T-cell (primary cell): ENCODE results near the gene CDH13. TPM values are rescaled to one million over a fixed set of nuclear protein-coding genes. Genes with fewer than 3 reads are reported as not detected.

ENCODE experiments used
- ATAC-seq, 4 experiments: fragments of 200-7000 bp in 3 of 4; fragments of 150-1000 bp in 1 of 4; cut with Tn5 transposase; replicated peaks in 1 of 4; 1 replicate in 3 of 4; 2 replicates in 1 of 4; pipeline ENCODE4 v1.10.0; 2021; ENCODE audit warnings: moderate library complexity in 3 of 4, mild to moderate bottlenecking in 2 of 4, moderate number of reproducible peaks in 1 of 4
- CTCF ChIA-PET, 2 donors: fragments of 300-600 bp; sonication (Branson Sonifier 250); formaldehyde crosslinking; loops; one replicate each; lab custom pipeline; 2022; ENCODE audit warnings: antibody characterized with exemption in 2 of 2; lab: Charles Lee
- POLR2A ChIA-PET, 2 donors: fragments of 300-600 bp; sonication (Branson Sonifier 250); formaldehyde crosslinking; loops; one replicate each; lab custom pipeline; 2022; ENCODE audit warnings: antibody characterized with exemption in 2 of 2; lab: Charles Lee
- DNase-seq, 35 experiments: peaks; one replicate each; pipeline versions ENCODE4 v3.0.0 to v3.0.0-alpha.2; 2013 to 2023
- H3K27ac ChIP-seq: one replicate; pipeline ENCODE4 v1.5.1; 2013; ENCODE audit warnings: low read length
- H3K27me3 ChIP-seq, 2 experiments: replicated peaks in 1 of 2; 1 replicate in 1 of 2; 2 replicates in 1 of 2; pipeline versions ENCODE4 v1.6.1 to v1.7.0; 2013; ENCODE audit warnings: low read length in 1 of 2, mixed read lengths in 1 of 2; ENCODE audit not compliant: control insufficient read depth in 2 of 2, insufficient read depth in 2 of 2; ENCODE audit errors: extremely low read depth in 1 of 2
- H3K36me3 ChIP-seq, 2 donors: 1 replicate in 1 of 2; 2 replicates in 1 of 2; pipeline versions ENCODE4 v1.6.1 to v1.7.0; 2013; ENCODE audit warnings: low read length in 1 of 2; ENCODE audit not compliant: control insufficient read depth in 2 of 2, insufficient read depth in 1 of 2; ENCODE audit errors: extremely low read depth in 1 of 2
- H3K4me1 ChIP-seq, 2 experiments: 1 replicate in 1 of 2; 2 replicates in 1 of 2; pipeline versions ENCODE4 v1.6.1 to v1.7.0; 2013; ENCODE audit warnings: low read length in 2 of 2, mixed read lengths in 1 of 2; ENCODE audit not compliant: insufficient read depth in 2 of 2, control insufficient read depth in 1 of 2; ENCODE audit errors: extremely low read depth in 1 of 2
- H3K4me3 ChIP-seq, 2 donors: 1 replicate in 1 of 2; 2 replicates in 1 of 2; pipeline versions ENCODE4 v1.5.1 to v1.7.0; 2013; ENCODE audit warnings: mild to moderate bottlenecking in 2 of 2, low read length in 1 of 2, moderate library complexity in 1 of 2; ENCODE audit not compliant: control insufficient read depth in 1 of 2; ENCODE audit errors: extremely low read depth in 1 of 2
- H3K9me3 ChIP-seq: 2 replicates; pipeline ENCODE4 v1.7.0; 2013
- H3K27ac Mint-ChIP-seq, 2 donors: one replicate each; pipeline ENCODE4 v1.8.0; 2020 to 2021; ENCODE audit warnings: mild to moderate bottlenecking in 2 of 2, mixed read lengths in 2 of 2
- H3K27me3 Mint-ChIP-seq, 2 donors: one replicate each; pipeline ENCODE4 v1.8.0; 2021 to 2022; ENCODE audit warnings: mixed read lengths in 2 of 2
- H3K36me3 Mint-ChIP-seq: one replicate; pipeline ENCODE4 v1.8.0; 2021; ENCODE audit warnings: mixed read lengths
- H3K4me1 Mint-ChIP-seq, 3 donors: one replicate each; pipeline ENCODE4 v1.8.0; 2020 to 2022; ENCODE audit warnings: mixed read lengths in 3 of 3, mild to moderate bottlenecking in 1 of 3
- H3K4me3 Mint-ChIP-seq, 3 donors: one replicate each; pipeline ENCODE4 v1.8.0; 2020 to 2022; ENCODE audit warnings: mild to moderate bottlenecking in 3 of 3, mixed read lengths in 3 of 3, moderate library complexity in 3 of 3
- H3K9me3 Mint-ChIP-seq, 3 donors: one replicate each; pipeline ENCODE4 v1.8.0; 2020 to 2022; ENCODE audit warnings: mixed read lengths in 3 of 3
- whole genome bisulfite sequencing: methylation state at CpG from one replicate; pipeline ENCODE4 v1.1.5; 2013; ENCODE audit warnings: missing lambda C conversion rate; ENCODE audit not compliant: insufficient coverage; 5-methylcytosine and 5-hydroxymethylcytosine counted together
- total RNA-seq, 35 experiments: library from RNA in 6 of 35; stranded (reverse) in 6 of 35; fragments of 120-200 nt in 1 of 35; gene quantifications; one replicate each; pipeline versions ENCODE4 v1.2.1 to v1.2.4 and lab custom pipeline; 2013 to 2026

The CDH13 gene
- total RNA-seq, 5 donors from 2014 or later (not counting 1 experiment from before 2014, with no cell fraction given) = not detected

GRCh38 chr16:83318390-83318789, 691.6 kb downstream of the CDH13 start:
- POLR2A ChIA-PET = no interaction called here

GRCh38 chr16:83328936-83329335, 702.2 kb downstream of the CDH13 start:
- Mint-ChIP-seq H3K4me1 (no peaks in the 10 kb centered on the region), H3K27ac (no peak overlapping the region), H3K36me3 (no peaks in the 10 kb centered on the region), H3K9me3 (peaks cover 0 to 4% (median 0%) of the 10 kb centered on the region in 3 donors), H3K27me3 (peaks cover 0 to 5% of the 10 kb centered on the region in 2 donors), H3K4me3 (no peak overlapping the region)
- whole genome bisulfite sequencing = no CpG with 5 or more reads among the region's 3 CpGs
- no peak overlapping the region for H3K27ac ChIP-seq
- H3K4me1 ChIP-seq = no peaks in the 10 kb centered on the region
- ChIA-PET POLR2A (no interaction called here), CTCF (no interaction called here)
- ATAC-seq (no peak), DNase-seq (no peak)
- no peaks in the 10 kb centered on the region for H3K27me3 ChIP-seq
- no peaks in the 10 kb centered on the region for H3K36me3 ChIP-seq
- H3K4me3 ChIP-seq = no peak overlapping the region
- H3K9me3 ChIP-seq = no peaks in the 10 kb centered on the region

More at GRCh38 chr16:83318390-83318789, 691.6 kb downstream of the CDH13 start:
- Mint-ChIP-seq H3K27ac (no peak overlapping the region), H3K27me3 (no peaks in the 10 kb centered on the region), H3K9me3 (peaks cover 0 to 6% (median 0%) of the 10 kb centered on the region in 3 donors), H3K4me3 (no peak overlapping the region), H3K36me3 (no peaks in the 10 kb centered on the region), H3K4me1 (no peaks in the 10 kb centered on the region)
- H3K4me3 ChIP-seq = no peak overlapping the region
- no peak overlapping the region for H3K27ac ChIP-seq
- no peak for DNase-seq
- CTCF ChIA-PET = no interaction called here
- no peaks in the 10 kb centered on the region for H3K36me3 ChIP-seq
- H3K9me3 ChIP-seq = no peaks in the 10 kb centered on the region
- ATAC-seq = no peak
- no peaks in the 10 kb centered on the region for H3K27me3 ChIP-seq
- 77% methylated on average over 7 of the region's 7 CpGs for WGBS
- H3K4me1 ChIP-seq = no peaks in the 10 kb centered on the region

DNA sequence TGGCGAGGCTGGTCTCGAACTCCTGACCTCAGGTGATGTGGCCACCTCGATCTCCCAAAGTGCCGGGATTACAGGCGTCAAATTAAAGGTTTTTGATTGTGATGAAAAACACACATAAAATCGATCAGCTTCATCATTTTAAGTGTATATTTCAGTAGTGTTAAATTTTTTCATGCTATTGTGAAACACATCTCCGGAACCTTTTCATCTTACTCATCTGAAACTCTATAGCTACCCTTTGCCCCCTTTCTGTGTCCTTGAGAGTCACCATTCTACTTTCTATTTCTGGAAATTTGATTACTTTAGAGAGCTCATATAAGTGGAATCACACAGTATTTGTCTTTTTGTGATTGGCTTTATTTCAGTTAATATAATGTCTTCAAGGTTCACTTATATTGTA, 702.7 kb downstream of the CDH13 start:
- H3K4me3 ChIP-seq = no peak overlapping the region
- ATAC-seq = no peak
- DNase-seq = no peak
- no peak overlapping the region for H3K27ac Mint-ChIP-seq
- WGBS = no CpG with 5 or more reads among the region's 7 CpGs
- no peaks in the 10 kb centered on the region for H3K27me3 ChIP-seq
- H3K27me3 Mint-ChIP-seq = peaks cover 0 to 3% of the 10 kb centered on the region in 2 donors
- H3K27ac ChIP-seq = no peak overlapping the region
- ChIA-PET CTCF (no interaction called here), POLR2A (no interaction called here)
- H3K4me1 Mint-ChIP-seq = no peaks in the 10 kb centered on the region
- H3K36me3 ChIP-seq = no peaks in the 10 kb centered on the region
- peaks cover 0 to 4% (median 0%) of the 10 kb centered on the region in 3 donors for H3K9me3 Mint-ChIP-seq
- no peak overlapping the region for H3K4me3 Mint-ChIP-seq
- H3K36me3 Mint-ChIP-seq = no peaks in the 10 kb centered on the region
- H3K4me1 ChIP-seq = no peaks in the 10 kb centered on the region
- no peaks in the 10 kb centered on the region for H3K9me3 ChIP-seq

DNA sequence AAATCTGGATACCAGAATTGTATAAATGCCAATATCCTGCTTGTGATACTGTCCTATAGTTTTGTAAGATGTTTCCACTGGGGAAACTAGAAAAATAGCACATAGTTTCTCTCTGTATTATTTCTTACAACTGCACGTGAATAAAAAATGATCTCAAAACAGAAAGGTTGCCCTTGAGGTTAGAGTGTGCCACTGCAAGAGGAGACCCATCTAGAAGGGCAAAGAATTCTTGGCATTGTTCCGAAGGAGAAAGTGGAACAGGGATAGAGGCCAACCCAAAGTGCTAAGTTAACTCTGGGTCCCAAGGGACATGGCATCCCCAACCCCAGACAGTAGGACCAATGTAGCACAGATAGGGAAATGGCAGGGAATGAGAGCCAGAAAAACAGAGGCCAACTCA, 703.5 kb downstream of the CDH13 start:
- Mint-ChIP-seq H3K27me3 (no peaks in the 10 kb centered on the region), H3K4me1 (no peaks in the 10 kb centered on the region), H3K9me3 (peaks cover 0 to 4% (median 0%) of the 10 kb centered on the region in 3 donors), H3K27ac (no peak overlapping the region), H3K4me3 (no peak overlapping the region), H3K36me3 (no peaks in the 10 kb centered on the region)
- Histone ChIP-seq H3K4me1 (no peaks in the 10 kb centered on the region), H3K27ac (no peak overlapping the region), H3K9me3 (no peaks in the 10 kb centered on the region), H3K27me3 (no peaks in the 10 kb centered on the region), H3K4me3 (no peak overlapping the region), H3K36me3 (no peaks in the 10 kb centered on the region)
- DNase-seq (no peak), ATAC-seq (no peak)
- WGBS = 80% methylated on average over 1 of the region's 2 CpGs
- ChIA-PET POLR2A (no interaction called here), CTCF (no interaction called here)

DNA sequence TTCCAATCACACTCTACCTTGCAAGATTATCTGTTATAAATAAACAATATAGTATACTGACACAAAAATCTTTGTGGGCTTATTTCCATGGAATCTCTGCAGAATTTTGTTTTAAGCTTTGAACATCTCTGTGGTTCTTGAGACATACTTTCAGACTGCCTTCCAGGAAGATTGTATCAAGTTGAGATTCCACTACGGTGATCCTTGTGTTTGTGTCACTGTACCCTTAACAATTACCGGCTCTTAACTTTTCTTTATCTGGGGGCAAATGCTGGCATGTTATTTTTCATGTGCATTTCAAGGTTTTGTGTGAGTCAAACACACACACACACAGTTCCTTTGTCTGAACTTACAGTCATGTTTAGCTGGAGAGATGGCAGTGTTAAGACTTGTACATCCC, 708.3 kb downstream of the CDH13 start:
- Histone ChIP-seq H3K4me1 (no peaks in the 10 kb centered on the region), H3K4me3 (no peak overlapping the region), H3K9me3 (no peaks in the 10 kb centered on the region), H3K27ac (no peak overlapping the region), H3K27me3 (no peaks in the 10 kb centered on the region), H3K36me3 (no peaks in the 10 kb centered on the region)
- Mint-ChIP-seq H3K36me3 (no peaks in the 10 kb centered on the region), H3K4me1 (no peaks in the 10 kb centered on the region), H3K4me3 (no peak overlapping the region), H3K9me3 (peaks cover 0 to 7% (median 0%) of the 10 kb centered on the region in 3 donors), H3K27ac (no peak overlapping the region), H3K27me3 (peaks cover 0 to 6% of the 10 kb centered on the region in 2 donors)
- CTCF ChIA-PET = interaction anchor here in 1 of 2 donors (0.7 kb wide), 1 partner anchor 18 kb away, joined by 3 read pairs; no protein-coding TSS in a partner anchor
- DNase-seq = no peak
- POLR2A ChIA-PET = no interaction called here
- ATAC-seq = no peak
- WGBS = 67% methylated on average over 1 of the region's 2 CpGs

GRCh38 chr16:83336603-83337002, 709.8 kb downstream of the CDH13 start:
- Histone ChIP-seq H3K4me1 (no peaks in the 10 kb centered on the region), H3K27ac (no peak overlapping the region), H3K4me3 (no peak overlapping the region), H3K36me3 (no peaks in the 10 kb centered on the region), H3K27me3 (no peaks in the 10 kb centered on the region), H3K9me3 (no peaks in the 10 kb centered on the region)
- ChIA-PET POLR2A (no interaction called here), CTCF (no interaction called here)
- ATAC-seq = no peak
- DNase-seq = no peak
- Mint-ChIP-seq H3K4me1 (no peaks in the 10 kb centered on the region), H3K4me3 (no peak overlapping the region), H3K9me3 (peaks cover 0 to 7% (median 0%) of the 10 kb centered on the region in 3 donors), H3K36me3 (no peaks in the 10 kb centered on the region), H3K27ac (no peak overlapping the region), H3K27me3 (peaks cover 0 to 6% of the 10 kb centered on the region in 2 donors)
- no CpG with 5 or more reads among the region's 3 CpGs for WGBS

DNA sequence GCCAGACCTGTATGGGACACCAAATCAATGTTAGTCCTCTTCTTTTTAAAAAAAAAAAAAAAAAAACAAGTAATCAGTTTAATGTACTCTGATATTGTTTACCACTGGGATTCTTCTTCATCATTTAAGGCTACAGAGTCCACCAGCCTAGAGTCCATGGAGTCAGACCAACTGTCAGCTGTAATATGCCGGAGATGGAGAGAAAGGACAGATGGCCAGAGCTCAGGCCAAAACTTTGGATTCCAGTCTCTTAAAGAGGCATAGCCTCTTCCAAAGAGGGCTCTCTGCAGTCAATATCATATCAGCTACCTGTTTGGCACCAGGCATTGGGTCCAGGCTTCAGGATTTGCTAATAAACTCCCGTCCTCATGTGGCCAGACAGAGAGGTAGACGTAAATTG, 711.4 kb downstream of the CDH13 start:
- H3K36me3 Mint-ChIP-seq = no peaks in the 10 kb centered on the region
- H3K27me3 ChIP-seq = no peaks in the 10 kb centered on the region
- POLR2A ChIA-PET = no interaction called here
- H3K4me1 ChIP-seq = no peaks in the 10 kb centered on the region
- DNase-seq (no peak), ATAC-seq (no peak)
- H3K9me3 Mint-ChIP-seq = peaks cover 0 to 7% (median 0%) of the 10 kb centered on the region in 3 donors
- H3K9me3 ChIP-seq = no peaks in the 10 kb centered on the region
- no peak overlapping the region for H3K27ac ChIP-seq
- no peaks in the 10 kb centered on the region for H3K4me1 Mint-ChIP-seq
- CTCF ChIA-PET = interaction anchor here in 1 of 2 donors (0.6 kb wide), 1 partner anchor 229 kb away, joined by 3 read pairs; no protein-coding TSS in a partner anchor
- 78% methylated on average over 1 of the region's 3 CpGs for WGBS
- H3K4me3 ChIP-seq = no peak overlapping the region
- peaks cover 0 to 6% of the 10 kb centered on the region in 2 donors for H3K27me3 Mint-ChIP-seq
- H3K4me3 Mint-ChIP-seq = no peak overlapping the region
- no peak overlapping the region for H3K27ac Mint-ChIP-seq
- no peaks in the 10 kb centered on the region for H3K36me3 ChIP-seq
